Endothelial cell of umbilical vein (primary cell): ENCODE results near the gene SGCD. TPM values are rescaled to one million over a fixed set of nuclear protein-coding genes. Genes with fewer than 3 reads are reported as not detected.

Source experiments
- BruUV-seq: library from RNA; stranded (reverse); fragments of 400-500 nt; replicated peaks from 2 replicates; lab custom pipeline; 2021; lab: Mats Ljungman, UMichigan
- CTCF ChIA-PET: fragments of 300-600, 350-600 bp; sonication (Branson Sonifier 250); formaldehyde crosslinking; loops from one replicate; lab custom pipeline; 2021; ENCODE audit warnings: antibody characterized with exemption, inconsistent platforms; lab: Charles Lee
- POLR2A ChIA-PET: fragments of 300-600, 350-600 bp; sonication (Branson Sonifier 250); formaldehyde crosslinking; loops from one replicate; lab custom pipeline; 2021; ENCODE audit warnings: antibody characterized with exemption, inconsistent platforms; lab: Charles Lee
- DNase-seq: peaks from one replicate; pipeline ENCODE4 v3.0.0-alpha.2; 2011; ENCODE audit warnings: low read depth, low spot score
- FAIRE-seq: peaks from 2 replicates; lab custom pipeline; 2011; peaks lifted over from hg19 to GRCh38; lab: Jason Lieb, UNC
- H2AFZ ChIP-seq: 2 replicates; pipeline ENCODE4 v1.6.0; 2012; ENCODE audit warnings: low read depth, low read length, control low read depth, inconsistent platforms
- H3K27ac ChIP-seq: 2 replicates; pipeline ENCODE4 v1.5.1; 2011; ENCODE audit warnings: low read depth, mild to moderate bottlenecking, control low read depth, low read length, moderate library complexity; ENCODE audit not compliant: insufficient read depth
- H3K27me3 ChIP-seq, 2 experiments: 2 replicates each; pipeline versions ENCODE4 v1.6.0 to v1.6.1; 2011; ENCODE audit warnings: low read length in 2 of 2, mixed read lengths in 1 of 2; ENCODE audit not compliant: control insufficient read depth in 2 of 2, insufficient read depth in 2 of 2
- H3K36me3 ChIP-seq, 2 experiments: 2 replicates in 1 of 2; 3 replicates in 1 of 2; pipeline ENCODE4 v1.5.1; 2011; ENCODE audit warnings: low read length in 2 of 2, mild to moderate bottlenecking in 1 of 2, moderate library complexity in 1 of 2; ENCODE audit not compliant: control insufficient read depth in 2 of 2, insufficient read depth in 2 of 2; ENCODE audit errors: extremely low read depth in 1 of 2
- H3K4me1 ChIP-seq: 3 replicates; pipeline ENCODE4 v1.5.1; 2011; ENCODE audit warnings: mild to moderate bottlenecking, low read length; ENCODE audit not compliant: control insufficient read depth, insufficient read depth; ENCODE audit errors: extremely low read depth
- H3K4me2 ChIP-seq: 2 replicates; pipeline ENCODE4 v1.6.1; 2011; ENCODE audit warnings: low read length, control low read depth, mixed read lengths; ENCODE audit not compliant: insufficient read depth
- H3K4me3 ChIP-seq, 3 experiments: fragments of 200-600 bp in 1 of 3; sonication (generic), shearing (Covaris generic) in 1 of 3; replicated peaks in 1 of 3; 2 replicates each; pipeline ENCODE4 v1.5.1; 2011 to 2016; ENCODE audit warnings: control low read depth in 3 of 3, low read length in 3 of 3, mild to moderate bottlenecking in 2 of 3, inconsistent platforms in 1 of 3, low read depth in 1 of 3, moderate library complexity in 1 of 3; ENCODE audit not compliant: insufficient read depth in 1 of 3
- H3K79me2 ChIP-seq: 2 replicates; pipeline ENCODE4 v1.6.0; 2012; ENCODE audit warnings: low read length, inconsistent platforms; ENCODE audit not compliant: control insufficient read depth, insufficient read depth
- H3K9ac ChIP-seq: replicated peaks from 2 replicates; pipeline ENCODE3; 2011; ENCODE audit warnings: low read length, control low read depth; ENCODE audit not compliant: insufficient read depth; ENCODE audit errors: extremely low read depth
- H3K9me1 ChIP-seq: replicated peaks from 3 replicates; pipeline ENCODE4 v1.6.0; 2011; ENCODE audit warnings: mild to moderate bottlenecking, low read length; ENCODE audit not compliant: control insufficient read depth, insufficient read depth; ENCODE audit errors: extremely low read depth
- H3K9me3 ChIP-seq: replicated peaks from 2 replicates; pipeline ENCODE4 v1.5.1; 2012; ENCODE audit warnings: low read length, inconsistent platforms; ENCODE audit not compliant: control insufficient read depth, insufficient read depth
- H4K20me1 ChIP-seq: replicated peaks from 2 replicates; pipeline ENCODE3; 2011; ENCODE audit warnings: mild to moderate bottlenecking, low read length; ENCODE audit not compliant: control insufficient read depth, insufficient read depth; ENCODE audit errors: extremely low read depth
- EZH2 ChIP-seq: IDR thresholded peaks from 2 replicates; pipeline ENCODE4 v1.6.1; 2012; ENCODE audit warnings: borderline replicate concordance, low read depth, mild to moderate bottlenecking, moderate library complexity, low read length, inconsistent platforms; ENCODE audit not compliant: severe bottlenecking
- FOS ChIP-seq: IDR thresholded peaks from 2 replicates; pipeline ENCODE4 v1.6.1; 2011; ENCODE audit warnings: mild to moderate bottlenecking, low read length, moderate library complexity, borderline replicate concordance; ENCODE audit not compliant: insufficient read depth
- GATA2 ChIP-seq: IDR thresholded peaks from 2 replicates; pipeline ENCODE4 v1.7.0; 2011; ENCODE audit warnings: low read depth, mild to moderate bottlenecking, moderate library complexity, mixed read lengths, low read length; ENCODE audit not compliant: insufficient read length, insufficient read depth
- JUN ChIP-seq: IDR thresholded peaks from 2 replicates; pipeline ENCODE4 v1.6.1; 2011; ENCODE audit warnings: borderline replicate concordance, low read depth; ENCODE audit not compliant: insufficient read length, insufficient read depth
- MAX ChIP-seq: IDR thresholded peaks from 2 replicates; pipeline ENCODE4 v1.6.1; 2011; ENCODE audit not compliant: insufficient read depth, insufficient read length
- MYC ChIP-seq: IDR thresholded peaks from one replicate; pipeline ENCODE4 v1.6.1; 2011; ENCODE audit warnings: mild to moderate bottlenecking, low read depth, low read length
- POLR2A ChIP-seq: IDR thresholded peaks from 2 replicates; pipeline ENCODE4 v1.6.1; 2012; ENCODE audit warnings: low read depth, mild to moderate bottlenecking, control low read depth, low read length
- POLR2AphosphoS5 ChIP-seq: IDR thresholded peaks from 2 replicates; pipeline ENCODE4 v1.6.1; 2012; ENCODE audit warnings: low read depth, mild to moderate bottlenecking, control low read depth, low read length, moderate library complexity; ENCODE audit not compliant: insufficient read depth
- dilution Hi-C: fragments of 300-500 bp; cut with MboI; formaldehyde crosslinking; loops from one replicate; pipeline ENCODE4 v1.15.0; 2019; ENCODE audit warnings: low sequenced_read_pairs; ENCODE audit not compliant: extremely low pct_ligation_motif_present
- intact Hi-C: fragments of 100-400 bp; cut with micrococcal nuclease; formaldehyde crosslinking; loops from one replicate; pipeline ENCODE4 v1.10.0; 2022
- polyA plus RNA-seq, 4 experiments: library from polyadenylated mRNA; depleted of rRNA in 3 of 4; stranded (reverse) in 3 of 4; unstranded in 1 of 4; fragments of >200 nt; gene quantifications; 2 replicates each; pipeline versions ENCODE4 v1.2.1 to v1.2.3, GENCODE V29; 2011 to 2012; ENCODE audit warnings: missing spikeins in 1 of 4
- total RNA-seq: library from RNA; stranded (reverse); gene quantifications from 2 replicates; pipeline ENCODE4 v1.2.3, GENCODE V29; 2021
- TF ChIP-seq, protein P1 (sequence below), 2 donors: IDR thresholded peaks; 1 replicate in 1 of 2; 2 replicates in 1 of 2; pipeline ENCODE4 v1.5.1; 2011; ENCODE audit warnings: low read length in 2 of 2, mild to moderate bottlenecking in 2 of 2, moderate library complexity in 2 of 2, control low read depth in 1 of 2, inconsistent platforms in 1 of 2, low read depth in 1 of 2; ENCODE audit not compliant: insufficient read depth in 1 of 2; ENCODE audit errors: extremely low read depth in 1 of 2

Gene SGCD
- total and polyA plus RNA-seq, 2 donors (not counting 3 experiments of a cell fraction or from before 2014, with no cell fraction given) = not detected

- TF ChIP-seq EZH2 (no peak), MYC (no peak), FOS (no peak), MAX (no peak), POLR2A (no peak), POLR2AphosphoS5 (no peak), JUN (no peak), GATA2 (no peak)
- TF ChIP-seq, protein P1, sequence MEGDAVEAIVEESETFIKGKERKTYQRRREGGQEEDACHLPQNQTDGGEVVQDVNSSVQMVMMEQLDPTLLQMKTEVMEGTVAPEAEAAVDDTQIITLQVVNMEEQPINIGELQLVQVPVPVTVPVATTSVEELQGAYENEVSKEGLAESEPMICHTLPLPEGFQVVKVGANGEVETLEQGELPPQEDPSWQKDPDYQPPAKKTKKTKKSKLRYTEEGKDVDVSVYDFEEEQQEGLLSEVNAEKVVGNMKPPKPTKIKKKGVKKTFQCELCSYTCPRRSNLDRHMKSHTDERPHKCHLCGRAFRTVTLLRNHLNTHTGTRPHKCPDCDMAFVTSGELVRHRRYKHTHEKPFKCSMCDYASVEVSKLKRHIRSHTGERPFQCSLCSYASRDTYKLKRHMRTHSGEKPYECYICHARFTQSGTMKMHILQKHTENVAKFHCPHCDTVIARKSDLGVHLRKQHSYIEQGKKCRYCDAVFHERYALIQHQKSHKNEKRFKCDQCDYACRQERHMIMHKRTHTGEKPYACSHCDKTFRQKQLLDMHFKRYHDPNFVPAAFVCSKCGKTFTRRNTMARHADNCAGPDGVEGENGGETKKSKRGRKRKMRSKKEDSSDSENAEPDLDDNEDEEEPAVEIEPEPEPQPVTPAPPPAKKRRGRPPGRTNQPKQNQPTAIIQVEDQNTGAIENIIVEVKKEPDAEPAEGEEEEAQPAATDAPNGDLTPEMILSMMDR (IDR thresholded peaks at IDR 0.05; ENCODE audit: extremely low read depth in 1 of 2, insufficient read depth in 1 of 2, low read depth in 1 of 2, low read length in 2 of 2) = no peak
- no peaks in the 10 kb centered on the region for H3K9me1 ChIP-seq
- H3K4me1 ChIP-seq = no peaks in the 10 kb centered on the region
- no peak overlapping the region for H2AFZ ChIP-seq
- H3K36me3 ChIP-seq = no peaks in the 10 kb centered on the region
- CTCF ChIA-PET = no interaction called here
- DNase-seq (no peak), FAIRE-seq (no peak)
- no peak overlapping the region for H3K27ac ChIP-seq
- no peak overlapping the region for H3K4me3 ChIP-seq
- no peak overlapping the region for H3K9ac ChIP-seq
- no peaks in the 10 kb centered on the region for H3K27me3 ChIP-seq
- no TSS peak for BruUV-seq
- no peaks in the 10 kb centered on the region for H4K20me1 ChIP-seq
- no peak overlapping the region for H3K4me2 ChIP-seq
- H3K9me3 ChIP-seq = peaks cover 6% of the 10 kb centered on the region
- no peaks in the 10 kb centered on the region for H3K79me2 ChIP-seq
- intact Hi-C loops = no loop called here
- dilution Hi-C loops = no loop called here
- POLR2A ChIA-PET = no interaction called here
Observed at GRCh38 chr5:156615901-156616300, 288.9 kb downstream of the SGCD start.
